Neuron (in vitro differentiated cells): ENCODE data around the gene ZNF487.

Source experiments
- H2AFZ ChIP-seq: one replicate; pipeline ENCODE4 v1.6.1; 2013; ENCODE audit warnings: low read depth, mild to moderate bottlenecking, inconsistent platforms, low read length, moderate library complexity
- H3K27me3 ChIP-seq: one replicate; pipeline ENCODE4 v1.6.1; 2013; ENCODE audit warnings: low read length; ENCODE audit not compliant: insufficient read depth
- H3K36me3 ChIP-seq: one replicate; pipeline ENCODE4 v1.6.1; 2013; ENCODE audit warnings: low read length; ENCODE audit not compliant: insufficient read depth
- H3K4me1 ChIP-seq: one replicate; pipeline ENCODE4 v1.6.1; 2013; ENCODE audit warnings: low read length; ENCODE audit not compliant: insufficient read depth
- H3K4me3 ChIP-seq: 2 replicates; pipeline ENCODE4 v1.5.1; 2013; ENCODE audit warnings: mild to moderate bottlenecking, low read length, moderate library complexity
- H3K9me3 ChIP-seq: one replicate; pipeline ENCODE4 v1.6.1; 2013; ENCODE audit warnings: low read length

The ZNF487 gene

DNA sequence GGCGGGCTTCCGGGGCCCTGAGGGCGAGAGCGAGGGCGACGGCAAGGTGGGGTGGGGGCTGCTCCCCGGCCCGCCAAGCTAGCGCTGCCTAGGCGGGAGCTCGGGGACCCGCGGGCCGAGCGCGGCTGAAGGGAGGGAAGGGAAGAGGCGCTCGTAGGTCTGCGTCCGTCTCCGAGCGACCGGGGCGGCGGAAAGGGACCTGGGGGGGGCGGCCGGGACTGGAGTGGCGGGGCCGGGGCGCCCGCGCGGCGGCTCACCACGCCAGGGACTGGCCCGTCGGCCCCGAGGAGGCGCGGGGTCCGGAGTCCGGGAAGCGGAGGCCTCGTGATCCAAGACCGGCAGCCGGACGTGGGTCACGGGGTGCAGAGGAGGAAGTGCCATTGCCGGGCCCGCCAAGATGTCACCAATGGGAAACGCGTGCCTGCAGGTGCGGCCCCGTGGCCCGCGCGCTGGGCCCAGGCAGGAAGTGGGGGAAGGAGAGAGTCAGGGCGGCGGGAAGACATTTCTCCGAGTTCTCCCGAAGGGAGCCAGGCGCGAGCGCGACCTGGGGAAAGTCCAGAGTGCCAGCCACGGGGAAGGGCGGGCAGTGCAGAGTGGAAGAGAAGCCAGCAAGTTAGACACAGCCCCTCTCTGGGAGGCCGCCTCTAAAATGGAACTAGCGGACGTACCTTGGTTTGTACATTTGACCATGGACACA, 39.8 kb upstream of the ZNF487 start:
- Histone ChIP-seq H3K4me1 (peaks cover 21% of the 10 kb centered on the region), H3K4me3 (peak overlapping the region; percentile 68), H3K36me3 (peaks cover 43% of the 10 kb centered on the region), H3K9me3 (no peaks in the 10 kb centered on the region), H3K27me3 (no peaks in the 10 kb centered on the region), H2AFZ (peak overlapping the region; percentile 23)

DNA sequence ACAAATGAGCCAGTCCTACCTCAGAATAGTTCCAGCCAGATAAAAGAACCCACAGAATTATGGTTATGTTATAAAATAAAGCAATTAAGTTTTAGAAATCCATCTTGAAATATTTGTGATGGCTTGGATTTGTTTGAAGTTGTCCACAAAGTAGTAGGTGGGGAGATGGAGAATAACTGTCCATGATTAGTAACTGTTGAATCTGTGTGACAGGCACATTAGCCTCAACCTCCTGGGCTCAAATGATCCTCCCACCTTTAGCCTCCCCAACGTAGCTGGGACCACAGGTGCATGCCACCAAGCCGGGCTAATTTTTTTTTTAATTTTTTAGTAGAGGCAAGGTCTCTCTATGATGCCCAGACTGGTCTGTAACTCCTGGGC, 38.0 kb upstream of the ZNF487 start:
- H3K4me3 ChIP-seq, result no peak overlapping the region

DNA sequence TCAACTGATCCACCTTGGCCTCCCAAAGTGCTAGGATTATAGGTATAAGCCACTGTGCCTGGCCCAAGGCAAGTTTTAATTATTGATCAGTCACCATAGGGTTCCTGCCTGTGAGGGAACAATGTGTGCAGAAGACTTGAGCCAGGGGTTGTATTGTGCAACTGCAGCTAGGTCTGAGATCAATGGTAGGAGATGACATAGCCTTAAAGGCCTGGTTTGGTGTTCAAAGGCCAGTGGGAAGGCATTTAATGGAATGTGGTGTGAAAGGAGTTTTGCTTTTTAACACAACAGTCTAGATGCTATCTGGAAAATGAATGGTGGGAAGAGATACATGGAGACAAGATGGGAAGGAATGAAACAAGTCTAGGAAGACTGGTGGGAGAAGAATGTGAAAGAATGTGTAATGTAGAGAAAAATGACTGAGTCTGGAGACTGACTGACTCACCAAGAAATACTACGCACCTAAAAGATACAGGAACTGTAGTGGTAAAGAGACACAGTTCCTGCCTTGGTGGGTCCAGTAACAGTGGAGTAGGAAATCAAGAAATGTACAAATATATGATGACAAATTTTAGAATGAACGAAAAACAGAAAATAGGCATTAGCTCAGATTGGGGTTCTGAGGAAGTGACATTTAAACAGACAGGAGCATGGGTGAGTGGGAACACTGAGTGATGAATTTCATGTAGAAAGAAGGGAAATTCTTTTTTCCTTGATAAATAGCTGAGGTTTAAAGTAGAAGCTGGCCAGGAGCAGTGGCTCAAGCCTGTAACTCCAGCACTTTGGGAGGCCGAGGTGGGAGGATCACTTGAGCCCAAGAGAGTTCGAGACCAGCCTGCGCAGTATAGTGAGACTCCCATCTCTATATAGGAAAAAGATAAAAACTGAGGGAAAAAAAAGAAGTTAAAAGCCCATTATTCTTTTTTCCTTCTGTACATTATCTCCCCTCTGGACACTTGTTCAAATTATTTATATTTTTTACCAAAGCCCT, 37.3 kb upstream of the ZNF487 start:
- peaks cover 25% of the 10 kb centered on the region for H3K36me3 ChIP-seq
- no peak overlapping the region for H2AFZ ChIP-seq
- H3K4me1 ChIP-seq, result peaks cover 21% of the 10 kb centered on the region
- no peaks in the 10 kb centered on the region for H3K27me3 ChIP-seq
- no peak overlapping the region for H3K4me3 ChIP-seq
- H3K9me3 ChIP-seq, result peaks cover 2% of the 10 kb centered on the region

More for the DNA sequence above, 38.0 kb upstream of the ZNF487 start:
- H3K9me3 ChIP-seq, result peaks cover under 1% of the 10 kb centered on the region
- H3K4me1 ChIP-seq, result peaks cover 21% of the 10 kb centered on the region
- no peak overlapping the region for H2AFZ ChIP-seq
- H3K36me3 ChIP-seq, result peaks cover 30% of the 10 kb centered on the region
- no peaks in the 10 kb centered on the region for H3K27me3 ChIP-seq

DNA sequence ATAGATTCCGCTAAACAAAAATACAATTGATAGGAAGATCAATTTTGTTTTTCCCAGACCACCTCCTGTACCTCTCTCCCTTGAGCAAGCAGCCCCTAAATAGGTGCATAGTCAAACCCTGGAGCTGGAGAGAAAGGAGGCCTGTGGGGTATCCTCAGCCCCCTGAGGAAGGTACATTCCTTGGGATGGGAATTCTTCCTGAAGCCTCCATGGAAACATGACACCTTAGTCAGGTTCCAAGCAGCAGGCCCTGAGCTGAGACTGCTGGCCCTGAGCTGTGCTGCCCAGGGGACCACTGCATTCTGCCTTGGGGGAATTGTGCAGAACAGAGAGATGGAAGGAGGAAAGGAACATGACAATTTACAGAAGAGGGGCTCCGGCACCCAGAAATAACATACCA, 35.3 kb upstream of the ZNF487 start:
- Histone ChIP-seq H3K9me3 (peaks cover 4% of the 10 kb centered on the region), H3K4me3 (no peak overlapping the region), H3K27me3 (no peaks in the 10 kb centered on the region), H3K36me3 (peaks cover 17% of the 10 kb centered on the region), H3K4me1 (peaks cover 19% of the 10 kb centered on the region), H2AFZ (no peak overlapping the region)

DNA sequence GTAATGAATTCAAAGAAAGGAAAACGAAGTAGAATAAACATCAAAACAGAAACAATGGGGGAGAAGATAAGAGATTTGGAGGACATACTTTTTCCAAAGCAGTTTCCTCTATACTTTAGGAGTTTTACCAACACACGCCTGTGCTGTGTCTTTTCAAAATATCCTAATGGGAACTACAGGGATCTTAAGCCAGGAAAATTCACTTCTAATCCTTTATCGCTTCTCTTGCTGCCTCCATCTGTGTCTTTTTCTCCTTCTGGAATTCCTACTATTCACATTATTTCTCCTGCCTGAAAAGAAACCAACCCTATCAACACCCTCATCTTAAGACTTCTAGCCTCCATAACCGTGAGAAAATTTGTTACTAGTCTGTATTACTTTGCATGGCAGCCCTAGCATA, 34.7 kb upstream of the ZNF487 start:
- Histone ChIP-seq H3K4me3 (no peak overlapping the region), H3K36me3 (peaks cover 17% of the 10 kb centered on the region), H3K4me1 (peaks cover 19% of the 10 kb centered on the region), H3K27me3 (no peaks in the 10 kb centered on the region), H2AFZ (no peak overlapping the region), H3K9me3 (peaks cover 4% of the 10 kb centered on the region)

DNA sequence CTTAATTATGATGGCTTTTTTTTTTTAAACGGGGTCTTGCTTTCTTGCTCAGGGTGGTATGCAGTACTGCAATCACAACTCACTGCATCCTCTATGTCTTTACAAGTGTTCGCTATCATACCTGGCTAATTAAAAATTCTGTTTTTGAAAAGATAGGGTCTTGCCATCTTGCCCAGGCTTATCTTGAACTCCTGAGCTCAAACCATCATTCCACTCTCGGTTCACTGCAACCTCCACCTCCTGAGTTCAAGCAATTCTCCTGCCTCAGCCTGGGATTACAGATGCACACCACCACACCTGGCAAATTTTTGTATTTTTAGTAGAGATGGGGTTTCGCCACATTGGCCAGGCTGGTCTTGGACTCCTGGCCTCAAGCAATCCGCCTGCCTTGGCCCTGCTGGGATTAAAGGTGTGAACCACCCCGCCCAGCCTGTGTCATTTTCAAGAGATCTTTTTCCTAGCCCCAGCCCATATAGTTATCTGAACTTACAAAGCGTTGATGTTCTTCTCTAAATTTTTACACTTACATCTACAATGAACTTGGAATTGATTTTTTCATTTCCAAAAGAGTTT, 33.9 kb upstream of the ZNF487 start:
- Histone ChIP-seq H3K27me3 (no peaks in the 10 kb centered on the region), H3K9me3 (peaks cover 4% of the 10 kb centered on the region), H3K4me3 (no peak overlapping the region), H3K4me1 (peaks cover 15% of the 10 kb centered on the region), H3K36me3 (peaks cover 17% of the 10 kb centered on the region), H2AFZ (no peak overlapping the region)

DNA sequence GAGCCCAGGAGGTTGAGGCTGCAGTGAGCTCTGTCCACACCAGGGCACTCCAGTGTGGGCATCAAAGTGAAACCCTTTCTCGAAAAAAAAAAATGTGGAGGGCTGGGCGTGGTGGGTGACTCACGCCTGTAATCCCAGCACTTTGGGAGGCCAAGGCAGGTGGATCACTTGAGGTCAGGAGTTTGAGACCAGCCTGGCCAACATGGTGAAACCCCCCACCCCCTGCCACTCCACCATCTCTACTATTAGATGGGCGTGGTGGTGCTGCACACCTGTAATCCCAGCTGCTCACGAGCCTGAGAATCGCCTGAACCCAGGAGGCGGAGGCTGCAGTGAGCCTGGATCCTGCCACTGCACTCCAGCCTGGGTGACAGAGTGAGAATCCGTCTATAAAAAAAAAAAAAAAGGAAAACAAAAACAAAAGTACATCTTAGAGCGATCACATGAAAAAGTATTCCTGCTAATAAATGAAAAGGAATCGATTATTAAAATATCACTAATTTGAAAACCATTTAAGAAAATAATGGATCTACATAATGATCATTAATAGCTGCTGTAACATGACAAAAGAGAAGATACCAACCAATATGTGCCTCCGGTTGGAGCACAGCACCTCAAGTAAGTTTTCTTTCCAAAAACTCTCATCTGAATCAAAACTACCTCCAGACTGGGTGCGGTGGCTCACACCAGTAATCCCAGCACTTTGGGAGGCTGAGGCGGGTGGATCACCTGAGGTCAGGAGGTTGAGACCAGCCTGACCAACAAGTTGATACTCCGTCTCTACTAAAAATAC, 32.8 kb upstream of the ZNF487 start:
- Histone ChIP-seq H3K4me3 (no peak overlapping the region), H3K9me3 (peaks cover 4% of the 10 kb centered on the region), H2AFZ (no peak overlapping the region), H3K4me1 (peaks cover 12% of the 10 kb centered on the region), H3K36me3 (peaks cover 12% of the 10 kb centered on the region), H3K27me3 (no peaks in the 10 kb centered on the region)

DNA sequence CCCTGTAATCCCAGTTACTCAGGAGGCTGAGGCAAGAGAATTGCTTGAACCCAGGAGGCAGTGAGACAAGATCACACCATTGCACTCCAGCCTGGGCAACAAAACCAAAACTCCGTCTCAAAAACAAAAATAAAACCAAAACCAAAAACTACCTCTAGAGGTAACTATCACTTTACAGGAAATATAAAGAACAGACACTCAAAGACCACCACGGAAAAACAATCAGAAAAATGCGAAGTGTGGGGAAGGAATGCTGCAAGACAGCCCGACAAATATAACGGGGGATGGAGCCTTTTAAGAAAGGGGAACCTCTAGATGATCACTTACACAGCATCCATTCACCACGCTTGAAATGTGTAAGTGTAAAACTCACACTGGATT, 32.2 kb upstream of the ZNF487 start:
- peaks cover 4% of the 10 kb centered on the region for H3K9me3 ChIP-seq
- peaks cover 12% of the 10 kb centered on the region for H3K4me1 ChIP-seq
- no peak overlapping the region for H3K4me3 ChIP-seq
- peaks cover 7% of the 10 kb centered on the region for H3K36me3 ChIP-seq
- H3K27me3 ChIP-seq, result no peaks in the 10 kb centered on the region
- H2AFZ ChIP-seq, result no peak overlapping the region

DNA sequence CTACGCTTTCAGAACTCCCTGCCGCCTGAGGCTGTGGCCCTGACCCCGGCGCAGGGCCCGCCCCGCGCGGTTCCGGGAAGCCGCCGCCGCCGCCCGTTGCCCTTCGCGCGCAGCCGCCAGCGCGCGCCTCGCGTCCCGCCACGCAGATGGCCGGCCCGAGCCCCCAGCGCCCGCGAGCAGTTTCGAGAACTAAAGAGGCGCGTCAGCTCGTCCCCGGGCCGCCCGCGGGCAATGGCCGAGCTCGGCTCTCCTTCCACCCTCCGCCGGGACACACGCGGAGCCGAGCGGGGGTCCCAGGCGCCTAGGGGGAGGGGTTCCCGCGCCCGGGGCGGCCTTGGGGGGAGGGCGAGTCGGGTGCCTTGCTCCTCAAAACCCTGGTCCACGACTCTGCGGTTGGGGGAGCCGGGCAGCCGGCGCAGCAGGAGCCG, 29.7 kb upstream of the ZNF487 start:
- peak overlapping the region; percentile 87 for H2AFZ ChIP-seq
- H3K36me3 ChIP-seq, result peaks cover 4% of the 10 kb centered on the region
- peaks cover 4% of the 10 kb centered on the region for H3K9me3 ChIP-seq
- H3K27me3 ChIP-seq, result no peaks in the 10 kb centered on the region
- H3K4me1 ChIP-seq, result peaks cover 7% of the 10 kb centered on the region
- H3K4me3 ChIP-seq, result peak overlapping the region; percentile 96

DNA sequence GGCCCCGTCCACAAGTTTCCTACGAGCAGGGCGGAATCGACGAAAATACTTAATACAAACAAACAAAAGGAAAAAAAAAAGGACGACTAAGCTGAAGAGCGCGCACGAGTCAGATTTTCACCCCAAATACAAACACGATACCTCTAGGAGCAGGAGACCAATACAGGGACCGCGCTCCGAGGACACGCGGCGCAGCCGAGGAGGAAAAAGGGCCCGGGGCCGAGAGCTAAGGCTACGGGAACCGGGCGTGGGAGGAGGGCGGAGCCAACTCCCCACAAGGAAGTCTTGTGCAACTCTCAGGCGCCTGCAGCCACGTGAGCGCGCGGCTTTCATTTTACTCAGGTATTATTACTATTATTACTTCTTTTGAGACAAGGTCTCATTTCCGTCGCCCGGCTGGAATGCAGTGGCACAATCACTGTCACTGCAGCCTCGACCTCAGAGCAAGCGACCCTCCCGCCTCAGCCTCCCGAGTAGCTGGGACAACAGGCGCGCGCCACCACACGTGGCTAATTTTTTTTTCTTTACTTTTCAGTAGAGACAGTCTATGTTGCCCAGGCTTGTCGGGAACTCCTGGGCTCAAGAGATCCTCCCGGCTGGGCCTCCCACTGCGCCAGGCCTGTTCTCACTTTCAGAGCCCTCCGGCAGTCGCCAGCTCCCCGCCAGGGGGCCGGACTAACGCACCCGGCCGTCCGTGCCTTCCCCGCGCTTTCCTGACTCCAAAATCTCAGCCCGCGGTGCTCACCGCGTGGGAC, 29.2 kb upstream of the ZNF487 start:
- Histone ChIP-seq H3K4me1 (peaks cover 7% of the 10 kb centered on the region), H2AFZ (peak overlapping the region; percentile 87), H3K27me3 (no peaks in the 10 kb centered on the region), H3K36me3 (peaks cover 4% of the 10 kb centered on the region), H3K9me3 (peaks cover 4% of the 10 kb centered on the region), H3K4me3 (peak overlapping the region; percentile 96)

DNA sequence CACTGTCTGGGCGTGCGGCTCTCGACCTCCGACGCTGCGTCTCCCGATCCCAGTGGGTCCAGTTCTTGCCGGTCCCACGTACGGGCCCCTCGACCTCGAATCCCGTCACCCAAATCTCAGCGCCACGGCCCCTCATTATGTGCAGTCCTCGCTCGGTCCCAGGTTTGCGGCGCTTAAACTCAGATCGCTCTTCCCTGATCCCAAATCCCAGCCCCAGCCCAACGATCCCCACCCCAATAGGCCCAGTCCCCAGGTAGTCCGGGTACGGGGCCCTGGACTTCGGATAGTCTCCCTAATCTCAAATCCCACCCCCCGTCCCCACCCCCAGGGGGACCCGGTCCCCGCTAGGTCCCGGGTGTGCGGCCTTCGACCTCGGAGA, 28.6 kb upstream of the ZNF487 start:
- peak overlapping the region; percentile 87 for H2AFZ ChIP-seq
- no peaks in the 10 kb centered on the region for H3K27me3 ChIP-seq
- peaks cover 4% of the 10 kb centered on the region for H3K36me3 ChIP-seq
- peak overlapping the region; percentile 96 for H3K4me3 ChIP-seq
- peaks cover 7% of the 10 kb centered on the region for H3K4me1 ChIP-seq
- H3K9me3 ChIP-seq, result peaks cover 4% of the 10 kb centered on the region
